ENCODE measurements around the gene SLC44A2. TPM values are rescaled to one million over a fixed set of nuclear protein-coding genes. Genes with fewer than 3 reads are reported as not detected.

SLC44A2 gene
- total and polyA plus RNA-seq, 2 of the 13 experiments (the other 11 are each of a cell fraction or from before 2014, with no cell fraction given) = 2.4 to 5.6 TPM

DNA sequence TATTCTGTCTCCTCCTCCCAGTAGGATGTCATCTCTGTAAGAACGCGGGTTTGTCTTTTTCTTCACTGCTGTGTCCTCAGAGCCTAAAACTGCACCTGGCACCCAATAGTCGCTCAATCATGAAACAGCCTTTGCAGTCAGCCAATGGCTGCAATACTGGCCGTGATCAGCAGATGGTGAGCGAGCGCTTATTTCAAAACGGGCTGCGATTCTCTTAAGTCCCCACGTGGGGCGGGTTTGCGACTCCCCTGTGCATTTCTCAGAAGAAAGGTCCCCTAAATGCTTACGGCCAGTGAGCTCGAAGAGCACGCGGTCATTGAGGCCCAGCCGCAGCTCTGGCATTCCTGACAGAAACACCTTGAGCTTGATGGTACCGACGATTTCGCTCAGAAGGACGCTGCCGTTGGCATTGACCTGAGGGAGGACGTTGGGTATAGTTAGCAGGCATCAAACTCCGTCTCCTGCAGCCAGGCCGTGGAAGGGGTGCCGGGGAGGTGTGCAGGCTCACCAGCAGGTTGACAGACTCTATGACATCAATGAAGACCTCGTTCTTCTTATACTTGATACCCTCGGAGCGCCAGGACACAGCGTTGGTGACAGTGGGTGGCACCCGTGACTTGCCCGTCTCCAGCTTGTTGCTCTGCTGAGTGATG, 44.2 kb upstream of the SLC44A2 start (continued):
- TF ChIP-seq SOX13 (IDR thresholded peaks at IDR 0.05) (no peak), SOX13 (CRISPR knock-in tag; conservative IDR thresholded peaks at IDR 0.05 in 1 of 2, IDR thresholded peaks at IDR 0.05 in 1 of 2) (no peak), SYNCRIP (IDR thresholded peaks at IDR 0.05; ENCODE audit: insufficient read depth, low read depth, low read length) (no peak), REPIN1 (CRISPR knock-in tag; IDR thresholded peaks at IDR 0.05; ENCODE audit: borderline replicate concordance, low read depth) (peak; percentile 74; the same call in 1 of the 2 replicates), ZSCAN31 (CRISPR knock-in tag; IDR thresholded peaks at IDR 0.05; ENCODE audit: low read depth) (no peak), ZNF562 (CRISPR knock-in tag; IDR thresholded peaks at IDR 0.05; ENCODE audit: borderline replicate concordance) (no peak), ZNF430 (CRISPR knock-in tag; IDR thresholded peaks at IDR 0.05) (no peak), ZNF761 (CRISPR knock-in tag; conservative IDR thresholded peaks at IDR 0.05) (no peak), ZNF737 (CRISPR knock-in tag; IDR thresholded peaks at IDR 0.05; ENCODE audit: borderline replicate concordance) (0 out of 2 replicates have a peak, but pooled peaks have one; percentile 38), ARNTL (CRISPR knock-in tag; IDR thresholded peaks at IDR 0.05) (no peak), TP53 (CRISPR knock-in tag; conservative IDR thresholded peaks at IDR 0.05) (no peak), HNRNPK (IDR thresholded peaks at IDR 0.05; ENCODE audit: low read depth, low read length, poor library complexity, severe bottlenecking) (no peak), ZBTB7B (CRISPR knock-in tag; IDR thresholded peaks at IDR 0.05) (no peak), FLYWCH1 (CRISPR knock-in tag; IDR thresholded peaks at IDR 0.05) (no peak), ZNF333 (CRISPR knock-in tag; IDR thresholded peaks at IDR 0.05; ENCODE audit: borderline replicate concordance) (no peak), RFX3 (CRISPR knock-in tag; IDR thresholded peaks at IDR 0.05) (no peak), ZSCAN29 (CRISPR knock-in tag; conservative IDR thresholded peaks at IDR 0.05) (no peak), FOXM1 (CRISPR knock-in tag; IDR thresholded peaks at IDR 0.05) (no peak)
- TF ChIP-seq, protein P1, sequence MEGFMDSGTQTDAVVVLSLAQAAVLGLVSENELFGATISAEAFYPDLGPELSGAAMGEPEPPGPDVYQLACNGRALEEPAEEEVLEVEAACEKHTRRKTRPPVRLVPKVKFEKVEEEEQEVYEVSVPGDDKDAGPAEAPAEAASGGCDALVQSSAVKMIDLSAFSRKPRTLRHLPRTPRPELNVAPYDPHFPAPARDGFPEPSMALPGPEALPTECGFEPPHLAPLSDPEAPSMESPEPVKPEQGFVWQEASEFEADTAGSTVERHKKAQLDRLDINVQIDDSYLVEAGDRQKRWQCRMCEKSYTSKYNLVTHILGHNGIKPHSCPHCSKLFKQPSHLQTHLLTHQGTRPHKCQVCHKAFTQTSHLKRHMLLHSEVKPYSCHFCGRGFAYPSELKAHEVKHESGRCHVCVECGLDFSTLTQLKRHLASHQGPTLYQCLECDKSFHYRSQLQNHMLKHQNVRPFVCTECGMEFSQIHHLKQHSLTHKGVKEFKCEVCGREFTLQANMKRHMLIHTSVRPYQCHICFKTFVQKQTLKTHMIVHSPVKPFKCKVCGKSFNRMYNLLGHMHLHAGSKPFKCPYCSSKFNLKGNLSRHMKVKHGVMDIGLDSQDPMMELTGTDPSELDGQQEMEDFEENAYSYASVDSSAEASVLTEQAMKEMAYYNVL (CRISPR knock-in tag; IDR thresholded peaks at IDR 0.05; ENCODE audit: borderline replicate concordance) = no peak
- TF ChIP-seq, protein P2, sequence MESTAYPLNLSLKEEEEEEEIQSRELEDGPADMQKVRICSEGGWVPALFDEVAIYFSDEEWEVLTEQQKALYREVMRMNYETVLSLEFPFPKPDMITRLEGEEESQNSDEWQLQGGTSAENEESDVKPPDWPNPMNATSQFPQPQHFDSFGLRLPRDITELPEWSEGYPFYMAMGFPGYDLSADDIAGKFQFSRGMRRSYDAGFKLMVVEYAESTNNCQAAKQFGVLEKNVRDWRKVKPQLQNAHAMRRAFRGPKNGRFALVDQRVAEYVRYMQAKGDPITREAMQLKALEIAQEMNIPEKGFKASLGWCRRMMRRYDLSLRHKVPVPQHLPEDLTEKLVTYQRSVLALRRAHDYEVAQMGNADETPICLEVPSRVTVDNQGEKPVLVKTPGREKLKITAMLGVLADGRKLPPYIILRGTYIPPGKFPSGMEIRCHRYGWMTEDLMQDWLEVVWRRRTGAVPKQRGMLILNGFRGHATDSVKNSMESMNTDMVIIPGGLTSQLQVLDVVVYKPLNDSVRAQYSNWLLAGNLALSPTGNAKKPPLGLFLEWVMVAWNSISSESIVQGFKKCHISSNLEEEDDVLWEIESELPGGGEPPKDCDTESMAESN (CRISPR knock-in tag; conservative IDR thresholded peaks at IDR 0.05) = no peak
- TF ChIP-seq, protein P3, sequence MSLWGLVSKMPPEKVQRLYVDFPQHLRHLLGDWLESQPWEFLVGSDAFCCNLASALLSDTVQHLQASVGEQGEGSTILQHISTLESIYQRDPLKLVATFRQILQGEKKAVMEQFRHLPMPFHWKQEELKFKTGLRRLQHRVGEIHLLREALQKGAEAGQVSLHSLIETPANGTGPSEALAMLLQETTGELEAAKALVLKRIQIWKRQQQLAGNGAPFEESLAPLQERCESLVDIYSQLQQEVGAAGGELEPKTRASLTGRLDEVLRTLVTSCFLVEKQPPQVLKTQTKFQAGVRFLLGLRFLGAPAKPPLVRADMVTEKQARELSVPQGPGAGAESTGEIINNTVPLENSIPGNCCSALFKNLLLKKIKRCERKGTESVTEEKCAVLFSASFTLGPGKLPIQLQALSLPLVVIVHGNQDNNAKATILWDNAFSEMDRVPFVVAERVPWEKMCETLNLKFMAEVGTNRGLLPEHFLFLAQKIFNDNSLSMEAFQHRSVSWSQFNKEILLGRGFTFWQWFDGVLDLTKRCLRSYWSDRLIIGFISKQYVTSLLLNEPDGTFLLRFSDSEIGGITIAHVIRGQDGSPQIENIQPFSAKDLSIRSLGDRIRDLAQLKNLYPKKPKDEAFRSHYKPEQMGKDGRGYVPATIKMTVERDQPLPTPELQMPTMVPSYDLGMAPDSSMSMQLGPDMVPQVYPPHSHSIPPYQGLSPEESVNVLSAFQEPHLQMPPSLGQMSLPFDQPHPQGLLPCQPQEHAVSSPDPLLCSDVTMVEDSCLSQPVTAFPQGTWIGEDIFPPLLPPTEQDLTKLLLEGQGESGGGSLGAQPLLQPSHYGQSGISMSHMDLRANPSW (CRISPR knock-in tag; IDR thresholded peaks at IDR 0.05; ENCODE audit: borderline replicate concordance) = no peak

All from HepG2 (cell line).